GM12878 (cell line): ENCODE measurements around the gene NPC2. TPM values are rescaled to one million over a fixed set of nuclear protein-coding genes. Genes with fewer than 3 reads are reported as not detected.

Experiments used
- ATAC-seq: fragments of 200-7000 bp; cut with Tn5 transposase; 3 replicates; pipeline ENCODE4 v1.9.1; 2020; ENCODE audit warnings: mild to moderate bottlenecking, moderate library complexity
- BruUV-seq: library from RNA; stranded (reverse); fragments of 400-500 nt; replicated peaks from 2 replicates; lab custom pipeline; 2021; lab: Mats Ljungman, UMichigan
- CTCF ChIA-PET: fragments of 300-600 bp; sonication (Branson Sonifier 250); formaldehyde crosslinking; extraction: SDS; loops from one replicate; lab custom pipeline; 2021; ENCODE audit warnings: inconsistent platforms; lab: Yijun Ruan, JAX
- POLR2A ChIA-PET: fragments of 350-600 bp; formaldehyde crosslinking; extraction: SDS; loops from one replicate; lab custom pipeline; 2021; ENCODE audit warnings: inconsistent platforms; lab: Charles Lee
- RAD21 ChIA-PET: fragments of 300-600 bp; sonication (Branson Sonifier 250); formaldehyde crosslinking; loops from one replicate; lab custom pipeline; 2023; ENCODE audit warnings: antibody characterized with exemption; ENCODE audit not compliant: unreplicated experiment; lab: Charles Lee
- SMC1A ChIA-PET: fragments of 300-600 bp; sonication (Branson Sonifier 250); formaldehyde crosslinking; loops from one replicate; lab custom pipeline; 2023; ENCODE audit not compliant: unreplicated experiment, uncharacterized antibody; lab: Charles Lee
- DNase-seq: peaks from one replicate; pipeline ENCODE4 v3.0.0-alpha.2; 2011; ENCODE audit warnings: low read depth, low spot score
- FAIRE-seq: peaks from 3 replicates; lab custom pipeline; 2011; peaks lifted over from hg19 to GRCh38; lab: Jason Lieb, UNC
- H2AFZ ChIP-seq: 2 replicates; pipeline ENCODE4 v1.6.0; 2011; ENCODE audit warnings: low read depth, low read length, control low read depth; ENCODE audit not compliant: control insufficient read depth
- H3K27ac ChIP-seq: 2 replicates; pipeline ENCODE4 v1.5.1; 2011; ENCODE audit warnings: control low read depth; ENCODE audit not compliant: control insufficient read depth, insufficient read depth
- H3K27me3 ChIP-seq, 2 experiments: replicated peaks in 1 of 2; 2 replicates each; pipeline versions ENCODE4 v1.6.0 to v1.6.1; 2011; ENCODE audit warnings: low read length in 1 of 2; ENCODE audit not compliant: control insufficient read depth in 2 of 2, insufficient read depth in 2 of 2
- H3K36me3 ChIP-seq, 2 experiments: 2 replicates each; pipeline ENCODE4 v1.5.1; 2011; ENCODE audit warnings: low read length in 1 of 2; ENCODE audit not compliant: control insufficient read depth in 2 of 2, insufficient read depth in 2 of 2
- H3K4me1 ChIP-seq: 2 replicates; pipeline ENCODE4 v1.6.1; 2011; ENCODE audit warnings: mild to moderate bottlenecking, low read length, moderate library complexity, mixed read lengths; ENCODE audit not compliant: control insufficient read depth, insufficient read depth
- H3K4me2 ChIP-seq: 2 replicates; pipeline ENCODE4 v1.6.0; 2011; ENCODE audit warnings: control low read depth; ENCODE audit not compliant: control insufficient read depth, insufficient read depth
- H3K4me3 ChIP-seq: fragments of 200-600 bp; sonication (generic); 2 replicates; pipeline ENCODE4 v1.5.1; 2016
- H3K79me2 ChIP-seq: 2 replicates; pipeline ENCODE4 v1.6.0; 2011; ENCODE audit warnings: low read length; ENCODE audit not compliant: control insufficient read depth, insufficient read depth
- H3K9ac ChIP-seq: 2 replicates; pipeline ENCODE4 v1.8.0; 2011; ENCODE audit warnings: low read length, control low read depth, mixed read lengths; ENCODE audit not compliant: control insufficient read depth, insufficient read depth
- H3K9me3 ChIP-seq: replicated peaks from 3 replicates; pipeline ENCODE4 v1.5.1; 2011; ENCODE audit warnings: mild to moderate bottlenecking, low read length; ENCODE audit not compliant: control insufficient read depth, insufficient read depth
- H4K20me1 ChIP-seq: 2 replicates; pipeline ENCODE4 v1.6.0; 2011; ENCODE audit not compliant: control insufficient read depth, insufficient read depth
- CREB1 ChIP-seq: IDR thresholded peaks from 2 replicates; pipeline ENCODE4 v1.6.1; 2012; ENCODE audit warnings: low read depth, mild to moderate bottlenecking, inconsistent platforms
- CREM ChIP-seq: IDR thresholded peaks from 2 replicates; pipeline ENCODE4 v1.6.1; 2014; ENCODE audit warnings: antibody characterized with exemption, low read depth
- EGR1 ChIP-seq, 2 experiments: IDR thresholded peaks; 1 replicate in 1 of 2; 2 replicates in 1 of 2; pipeline ENCODE4 v1.6.1; 2011 to 2012; ENCODE audit warnings: low read depth in 2 of 2, low read length in 2 of 2, borderline replicate concordance in 1 of 2, mild to moderate bottlenecking in 1 of 2, moderate library complexity in 1 of 2
- ESRRA ChIP-seq: IDR thresholded peaks from 2 replicates; pipeline ENCODE4 v1.6.1; 2012; ENCODE audit warnings: mild to moderate bottlenecking, low read length, improper control_type of control experiment
- EZH2 ChIP-seq: IDR thresholded peaks from 2 replicates; pipeline ENCODE4 v1.6.1; 2012; ENCODE audit warnings: low read depth, mild to moderate bottlenecking, control low read depth, inconsistent platforms, low read length, borderline replicate concordance; ENCODE audit not compliant: control insufficient read depth
- HDAC6 ChIP-seq: fragments of 200-600 bp; sonication (generic); IDR thresholded peaks from one replicate; pipeline ENCODE4 v1.8.0; 2017; ENCODE audit warnings: antibody characterized with exemption; ENCODE audit not compliant: unreplicated experiment
- KAT2A ChIP-seq: conservative IDR thresholded peaks from 2 replicates; pipeline ENCODE4 v1.6.1; 2011; ENCODE audit warnings: low read depth, low read length; ENCODE audit not compliant: control insufficient read depth
- LARP7 ChIP-seq: fragments of 450-650 bp; IDR thresholded peaks from 2 replicates; pipeline ENCODE4 v1.6.1; 2017; ENCODE audit warnings: mild to moderate bottlenecking
- NFIC ChIP-seq: IDR thresholded peaks from 2 replicates; pipeline ENCODE4 v1.6.1; 2012; ENCODE audit warnings: low read depth, mild to moderate bottlenecking, inconsistent platforms, low read length, moderate library complexity
- POLR2A ChIP-seq: IDR thresholded peaks from 2 replicates; pipeline ENCODE4 v1.6.1; 2011; ENCODE audit warnings: low read depth, mild to moderate bottlenecking, low read length
- POLR2AphosphoS2 ChIP-seq: IDR thresholded peaks from 2 replicates; pipeline ENCODE4 v1.6.1; 2011; ENCODE audit warnings: low read depth, mild to moderate bottlenecking, low read length, improper control_type of control experiment, moderate library complexity
- POU2F2 ChIP-seq: IDR thresholded peaks from 3 replicates; pipeline ENCODE4 v1.6.1; 2011; ENCODE audit warnings: low read depth, mild to moderate bottlenecking, low read length, borderline replicate concordance
- SIX5 ChIP-seq: IDR thresholded peaks from 2 replicates; pipeline ENCODE4 v1.6.1; 2011; ENCODE audit warnings: mild to moderate bottlenecking, low read depth, low read length, moderate library complexity; ENCODE audit not compliant: severe bottlenecking
- SREBF1 ChIP-seq: IDR thresholded peaks from 2 replicates; pipeline ENCODE4 v1.6.1; 2012; ENCODE audit warnings: mild to moderate bottlenecking, low read length
- SRF ChIP-seq, 2 experiments: IDR thresholded peaks; 2 replicates each; pipeline ENCODE4 v1.6.1; 2011; ENCODE audit warnings: low read depth in 2 of 2, low read length in 2 of 2, mild to moderate bottlenecking in 1 of 2, moderate library complexity in 1 of 2
- STAT3 ChIP-seq: IDR thresholded peaks from 2 replicates; pipeline ENCODE4 v1.6.1; 2011; ENCODE audit warnings: low read depth, low read length, improper control_type of control experiment
- ZBED1 ChIP-seq: IDR thresholded peaks from 2 replicates; pipeline ENCODE4 v1.6.1; 2016; ENCODE audit warnings: borderline replicate concordance
- ZNF24 ChIP-seq: fragments of 450-650 bp; IDR thresholded peaks from 2 replicates; pipeline ENCODE4 v1.6.1; 2017; ENCODE audit warnings: antibody characterized with exemption, mild to moderate bottlenecking
- WGBS: methylation state at CpG from one replicate; pipeline ENCODE4 v1.1.6; 2016; ENCODE audit warnings: low lambda C conversion rate; ENCODE audit not compliant: insufficient replicate concordance, insufficient coverage; ENCODE audit errors: missing lambda C conversion rate; 5-methylcytosine and 5-hydroxymethylcytosine counted together
- in situ Hi-C: fragments of 300-500 bp; cut with MboI; formaldehyde crosslinking; loops from 9 replicates; pipeline ENCODE4 v1.14.3; 2018; ENCODE audit warnings: mixed read lengths
- intact Hi-C: fragments of 100-400 bp; cut with micrococcal nuclease; formaldehyde crosslinking; loops from one replicate; pipeline ENCODE4 v1.14.2; 2022; ENCODE audit not compliant: unreplicated experiment
- polyA plus RNA-seq, 11 experiments: library from polyadenylated mRNA; depleted of rRNA in 4 of 11; unstranded in 6 of 11; stranded (reverse) in 5 of 11; fragments of >200 nt; fragmentation: Nextera tagmentation in 4 of 11; fragmentation: Illumina TruSeq in 1 of 11; extraction: Ambion mirVana in 4 of 11; extraction: Trizol in 1 of 11; gene quantifications; 1 replicate in 1 of 11; 2 replicates in 10 of 11; pipeline versions ENCODE4 v1.2.1 to v1.2.3, GENCODE V29; 2011 to 2016; ENCODE audit warnings: inconsistent platforms in 2 of 11, missing spikeins in 2 of 11, low read depth in 1 of 11
- total RNA-seq, 4 experiments: library from RNA; depleted of rRNA in 3 of 4; stranded (reverse); fragments of >200 nt in 3 of 4; fragmentation: Illumina TruSeq in 1 of 4; extraction: Trizol in 1 of 4; gene quantifications; 2 replicates each; pipeline versions ENCODE4 v1.2.1 to v1.2.3, GENCODE V29; 2013 to 2021
- TF ChIP-seq, protein P1 (sequence below): fragments of 450-650 bp; IDR thresholded peaks from 2 replicates; pipeline ENCODE4 v1.6.1; 2017; ENCODE audit warnings: low read depth, mild to moderate bottlenecking, moderate library complexity
- TF ChIP-seq, protein P2 (sequence below): fragments of 450-650 bp; IDR thresholded peaks from 2 replicates; pipeline ENCODE4 v1.6.1; 2017; ENCODE audit warnings: borderline replicate concordance

NPC2 gene
- total and polyA plus RNA-seq, 10 of the 15 experiments (the other 5 are each of a cell fraction or from before 2014, with no cell fraction given): 29.5 to 109 (median 59.1) TPM

DNA sequence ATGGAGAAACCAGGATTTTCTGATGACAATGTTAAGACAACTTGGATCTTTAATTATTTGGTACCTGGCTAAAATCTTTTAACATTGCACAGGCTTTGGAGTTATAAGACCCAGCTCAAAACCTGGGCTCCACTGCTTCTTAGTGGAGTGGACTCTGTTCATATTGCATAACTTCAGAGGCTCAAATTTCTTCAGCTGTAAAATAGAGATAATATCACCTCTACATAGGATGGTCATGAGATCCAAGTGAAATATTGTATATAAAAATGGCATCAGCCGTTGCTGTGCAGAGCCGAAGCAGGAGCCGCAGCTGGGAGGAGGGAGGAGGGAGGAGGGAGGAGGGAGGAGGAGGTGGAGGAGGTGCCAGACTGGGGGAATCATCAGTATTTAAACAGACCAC is 10.5 kb downstream of the NPC2 start:
- Histone ChIP-seq H3K9ac (no peak overlapping the region), H3K79me2 (no peaks in the 10 kb centered on the region), H3K4me2 (no peak overlapping the region), H3K9me3 (no peaks in the 10 kb centered on the region), H3K36me3 (no peaks in the 10 kb centered on the region; a peak in 2 of 4 replicates), H3K27ac (no peak overlapping the region), H3K4me3 (no peak overlapping the region), H3K27me3 (no peaks in the 10 kb centered on the region), H2AFZ (no peak overlapping the region), H3K4me1 (no peaks in the 10 kb centered on the region), H4K20me1 (no peaks in the 10 kb centered on the region)
- FAIRE-seq: no peak
- no peak for DNase-seq
- ATAC-seq: no peak
- WGBS: 100% methylated on average over 2 of the region's 3 CpGs
- RAD21 ChIA-PET: interaction anchor here (0.5 kb wide), 1 partner anchor 210 kb away, joined by 4 read pairs; no protein-coding TSS in a partner anchor
- POLR2A ChIA-PET: no interaction called here
- CTCF ChIA-PET: interaction anchor here (1.3 kb wide), 2 partner anchors 10 to 20 kb away, joined by 3 to 5 read pairs; partner anchors contain the start of genes ISCA2 and NPC2
- no TSS peak for BruUV-seq
- SMC1A ChIA-PET: interaction anchor here (0.6 to 1.5 kb wide), 2 partner anchors 120 to 372 kb away, joined by 3 to 6 read pairs; no protein-coding TSS in a partner anchor
- intact Hi-C loops: no loop called here
- TF ChIP-seq ESRRA (no peak), SRF (IDR thresholded peaks at IDR 0.05; ENCODE audit: low read depth in 2 of 2, low read length in 2 of 2) (no peak), STAT3 (no peak), ZNF24 (no peak), EGR1 (IDR thresholded peaks at IDR 0.05; ENCODE audit: borderline replicate concordance in 1 of 2, low read depth in 2 of 2, low read length in 2 of 2) (no peak), ZBED1 (no peak), HDAC6 (no peak), NFIC (no peak), POLR2A (no peak), POLR2AphosphoS2 (no peak), EZH2 (no peak), POU2F2 (no peak), LARP7 (no peak), KAT2A (no peak), SIX5 (no peak), CREB1 (no peak), CREM (no peak), SREBF1 (no peak)
- TF ChIP-seq, protein P1, sequence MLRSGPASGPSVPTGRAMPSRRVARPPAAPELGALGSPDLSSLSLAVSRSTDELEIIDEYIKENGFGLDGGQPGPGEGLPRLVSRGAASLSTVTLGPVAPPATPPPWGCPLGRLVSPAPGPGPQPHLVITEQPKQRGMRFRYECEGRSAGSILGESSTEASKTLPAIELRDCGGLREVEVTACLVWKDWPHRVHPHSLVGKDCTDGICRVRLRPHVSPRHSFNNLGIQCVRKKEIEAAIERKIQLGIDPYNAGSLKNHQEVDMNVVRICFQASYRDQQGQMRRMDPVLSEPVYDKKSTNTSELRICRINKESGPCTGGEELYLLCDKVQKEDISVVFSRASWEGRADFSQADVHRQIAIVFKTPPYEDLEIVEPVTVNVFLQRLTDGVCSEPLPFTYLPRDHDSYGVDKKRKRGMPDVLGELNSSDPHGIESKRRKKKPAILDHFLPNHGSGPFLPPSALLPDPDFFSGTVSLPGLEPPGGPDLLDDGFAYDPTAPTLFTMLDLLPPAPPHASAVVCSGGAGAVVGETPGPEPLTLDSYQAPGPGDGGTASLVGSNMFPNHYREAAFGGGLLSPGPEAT: no peak
- TF ChIP-seq, protein P2, sequence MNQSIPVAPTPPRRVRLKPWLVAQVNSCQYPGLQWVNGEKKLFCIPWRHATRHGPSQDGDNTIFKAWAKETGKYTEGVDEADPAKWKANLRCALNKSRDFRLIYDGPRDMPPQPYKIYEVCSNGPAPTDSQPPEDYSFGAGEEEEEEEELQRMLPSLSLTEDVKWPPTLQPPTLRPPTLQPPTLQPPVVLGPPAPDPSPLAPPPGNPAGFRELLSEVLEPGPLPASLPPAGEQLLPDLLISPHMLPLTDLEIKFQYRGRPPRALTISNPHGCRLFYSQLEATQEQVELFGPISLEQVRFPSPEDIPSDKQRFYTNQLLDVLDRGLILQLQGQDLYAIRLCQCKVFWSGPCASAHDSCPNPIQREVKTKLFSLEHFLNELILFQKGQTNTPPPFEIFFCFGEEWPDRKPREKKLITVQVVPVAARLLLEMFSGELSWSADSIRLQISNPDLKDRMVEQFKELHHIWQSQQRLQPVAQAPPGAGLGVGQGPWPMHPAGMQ: no peak
- in situ Hi-C loops: no loop called here
